Neuron (in vitro differentiated cells): ENCODE measurements around the gene PDE4D.
"Not testable (repeated sequence)": the region's sequence is repeated elsewhere in the genome, so short reads cannot be mapped to it uniquely, and the experiment has no call there.

Experiments
- H2AFZ ChIP-seq: one replicate; pipeline ENCODE4 v1.6.1; 2013; ENCODE audit warnings: low read depth, mild to moderate bottlenecking, inconsistent platforms, low read length, moderate library complexity
- H3K27me3 ChIP-seq: one replicate; pipeline ENCODE4 v1.6.1; 2013; ENCODE audit warnings: low read length; ENCODE audit not compliant: insufficient read depth
- H3K36me3 ChIP-seq: one replicate; pipeline ENCODE4 v1.6.1; 2013; ENCODE audit warnings: low read length; ENCODE audit not compliant: insufficient read depth
- H3K4me1 ChIP-seq: one replicate; pipeline ENCODE4 v1.6.1; 2013; ENCODE audit warnings: low read length; ENCODE audit not compliant: insufficient read depth
- H3K4me3 ChIP-seq: 2 replicates; pipeline ENCODE4 v1.5.1; 2013; ENCODE audit warnings: mild to moderate bottlenecking, low read length, moderate library complexity
- H3K9me3 ChIP-seq: one replicate; pipeline ENCODE4 v1.6.1; 2013; ENCODE audit warnings: low read length

The PDE4D gene

GRCh38 chr5:59789197-59789596, 104.3 kb downstream of the PDE4D start:
- H2AFZ ChIP-seq: no peak overlapping the region
- H3K27me3 ChIP-seq: no peaks in the 10 kb centered on the region
- H3K36me3 ChIP-seq: no peaks in the 10 kb centered on the region
- H3K4me3 ChIP-seq: no peak overlapping the region
- no peaks in the 10 kb centered on the region for H3K4me1 ChIP-seq
- no peaks in the 10 kb centered on the region for H3K9me3 ChIP-seq

- Histone ChIP-seq H2AFZ (no peak overlapping the region), H3K4me1 (no peaks in the 10 kb centered on the region), H3K4me3 (no peak overlapping the region), H3K27me3 (no peaks in the 10 kb centered on the region), H3K9me3 (no peaks in the 10 kb centered on the region), H3K36me3 (no peaks in the 10 kb centered on the region)
Measured at GRCh38 chr5:59786334-59786805, 107.2 kb downstream of the PDE4D start.

- no peak overlapping the region for H3K4me3 ChIP-seq
- no peaks in the 10 kb centered on the region for H3K27me3 ChIP-seq
- no peak overlapping the region for H2AFZ ChIP-seq
- no peaks in the 10 kb centered on the region for H3K36me3 ChIP-seq
- H3K9me3 ChIP-seq: no peaks in the 10 kb centered on the region
- H3K4me1 ChIP-seq: no peaks in the 10 kb centered on the region
Measured at GRCh38 chr5:59785676-59786333, 107.7 kb downstream of the PDE4D start.

- H2AFZ ChIP-seq, H3K9me3 ChIP-seq, H3K27me3 ChIP-seq: not testable (repeated sequence)
Measured at GRCh38 chr5:59784708-59785107, 108.8 kb downstream of the PDE4D start.

GRCh38 chr5:59783264-59783663, 110.3 kb downstream of the PDE4D start:
- Histone ChIP-seq H2AFZ (no peak overlapping the region), H3K4me1 (no peaks in the 10 kb centered on the region), H3K27me3 (no peaks in the 10 kb centered on the region), H3K9me3 (no peaks in the 10 kb centered on the region), H3K36me3 (no peaks in the 10 kb centered on the region), H3K4me3 (no peak overlapping the region)

More at GRCh38 chr5:59784708-59785107, 108.8 kb downstream of the PDE4D start:
- H3K4me3 ChIP-seq, H3K4me1 ChIP-seq, H3K36me3 ChIP-seq: not testable (repeated sequence)

GRCh38 chr5:59782856-59783255, 110.7 kb downstream of the PDE4D start:
- Histone ChIP-seq H2AFZ (no peak overlapping the region), H3K4me1 (no peaks in the 10 kb centered on the region), H3K27me3 (no peaks in the 10 kb centered on the region), H3K36me3 (no peaks in the 10 kb centered on the region), H3K9me3 (no peaks in the 10 kb centered on the region), H3K4me3 (no peak overlapping the region)

GRCh38 chr5:59779453-59779852, 114.1 kb downstream of the PDE4D start:
- no peak overlapping the region for H3K4me3 ChIP-seq
- H3K27me3 ChIP-seq: no peaks in the 10 kb centered on the region
- no peaks in the 10 kb centered on the region for H3K9me3 ChIP-seq
- H3K4me1 ChIP-seq: peaks cover 3% of the 10 kb centered on the region
- H2AFZ ChIP-seq: no peak overlapping the region
- no peaks in the 10 kb centered on the region for H3K36me3 ChIP-seq

- Histone ChIP-seq H3K4me3 (no peak overlapping the region), H3K36me3 (no peaks in the 10 kb centered on the region)
Measured at GRCh38 chr5:59777028-59777427, 116.5 kb downstream of the PDE4D start.

GRCh38 chr5:59773294-59773693, 120.2 kb downstream of the PDE4D start:
- H3K36me3 ChIP-seq: no peaks in the 10 kb centered on the region

More at GRCh38 chr5:59777028-59777427, 116.5 kb downstream of the PDE4D start:
- Histone ChIP-seq H3K27me3 (no peaks in the 10 kb centered on the region), H2AFZ (peak overlapping the region; percentile 45), H3K9me3 (no peaks in the 10 kb centered on the region), H3K4me1 (peaks cover 3% of the 10 kb centered on the region)

GRCh38 chr5:59772757-59773156, 120.8 kb downstream of the PDE4D start:
- Histone ChIP-seq H2AFZ (no peak overlapping the region), H3K4me3 (no peak overlapping the region), H3K4me1 (peaks cover 18% of the 10 kb centered on the region), H3K9me3 (no peaks in the 10 kb centered on the region), H3K27me3 (no peaks in the 10 kb centered on the region), H3K36me3 (no peaks in the 10 kb centered on the region)

More at GRCh38 chr5:59773294-59773693, 120.2 kb downstream of the PDE4D start:
- Histone ChIP-seq H2AFZ (no peak overlapping the region), H3K4me1 (peaks cover 13% of the 10 kb centered on the region), H3K9me3 (no peaks in the 10 kb centered on the region), H3K4me3 (no peak overlapping the region), H3K27me3 (no peaks in the 10 kb centered on the region)

- Histone ChIP-seq H3K4me3 (no peak overlapping the region), H3K27me3 (no peaks in the 10 kb centered on the region)
Measured at GRCh38 chr5:59772206-59772605, 121.3 kb downstream of the PDE4D start.

GRCh38 chr5:59770953-59771352, 122.6 kb downstream of the PDE4D start:
- H2AFZ ChIP-seq: no peak overlapping the region
- H3K4me1 ChIP-seq: peaks cover 33% of the 10 kb centered on the region
- H3K36me3 ChIP-seq: no peaks in the 10 kb centered on the region
- no peak overlapping the region for H3K4me3 ChIP-seq
- no peaks in the 10 kb centered on the region for H3K9me3 ChIP-seq
- no peaks in the 10 kb centered on the region for H3K27me3 ChIP-seq

More at GRCh38 chr5:59772206-59772605, 121.3 kb downstream of the PDE4D start:
- Histone ChIP-seq H3K36me3 (no peaks in the 10 kb centered on the region), H3K9me3 (no peaks in the 10 kb centered on the region), H3K4me1 (peaks cover 24% of the 10 kb centered on the region), H2AFZ (no peak overlapping the region)

- Histone ChIP-seq H3K36me3 (no peaks in the 10 kb centered on the region), H3K27me3 (no peaks in the 10 kb centered on the region), H3K4me3 (no peak overlapping the region), H3K9me3 (no peaks in the 10 kb centered on the region), H3K4me1 (peaks cover 33% of the 10 kb centered on the region), H2AFZ (no peak overlapping the region)
Measured at GRCh38 chr5:59769832-59770231, 123.7 kb downstream of the PDE4D start.

GRCh38 chr5:59769041-59769360, 124.5 kb downstream of the PDE4D start:
- peaks cover 33% of the 10 kb centered on the region for H3K4me1 ChIP-seq
- no peaks in the 10 kb centered on the region for H3K27me3 ChIP-seq
- H2AFZ ChIP-seq: peak overlapping the region; percentile 47
- H3K4me3 ChIP-seq: peak overlapping the region; percentile 62
- H3K36me3 ChIP-seq: no peaks in the 10 kb centered on the region
- no peaks in the 10 kb centered on the region for H3K9me3 ChIP-seq
